ENCODE data around the gene CREB3L1.

The CREB3L1 gene

GRCh38 chr11:46271407-46271806 is 6.1 kb upstream of the CREB3L1 start:
- TF ChIP-seq REST (IDR thresholded peaks at IDR 0.05; ENCODE audit: low read depth) (no peak), EP300 (IDR thresholded peaks at IDR 0.05; ENCODE audit: borderline replicate concordance) (no peak), TEAD4 (IDR thresholded peaks at IDR 0.05) (no peak)

GRCh38 chr11:46271875-46272815 is 5.3 kb upstream of the CREB3L1 start:
- no peak for TF ChIP-seq RAD21 (IDR thresholded peaks at IDR 0.05; ENCODE audit: low read depth)
- TF ChIP-seq TCF12 (IDR thresholded peaks at IDR 0.05; ENCODE audit: low read depth), result no peak
- no peak for TF ChIP-seq TEAD4 (IDR thresholded peaks at IDR 0.05)
- TF ChIP-seq NFIC (IDR thresholded peaks at IDR 0.05), result no peak
- no peak for TF ChIP-seq CREB1 (IDR thresholded peaks at IDR 0.05; ENCODE audit: low read depth)
- TF ChIP-seq EP300 (IDR thresholded peaks at IDR 0.05; ENCODE audit: borderline replicate concordance), result no peak
- TF ChIP-seq CEBPB (IDR thresholded peaks at IDR 0.05), result no peak
- no peak for TF ChIP-seq ZBTB7A (IDR thresholded peaks at IDR 0.05; ENCODE audit: low read depth)
- TF ChIP-seq TAF1 (IDR thresholded peaks at IDR 0.05; ENCODE audit: low read depth), result no peak
- TF ChIP-seq REST (IDR thresholded peaks at IDR 0.05; ENCODE audit: low read depth), result no peak

GRCh38 chr11:46272816-46273427 is 4.5 kb upstream of the CREB3L1 start:
- no peak for TF ChIP-seq CREB1 (IDR thresholded peaks at IDR 0.05; ENCODE audit: low read depth)
- no peak for TF ChIP-seq YY1 (IDR thresholded peaks at IDR 0.05; ENCODE audit: low read depth)
- no peak for TF ChIP-seq EGR1 (IDR thresholded peaks at IDR 0.05)
- no peak for TF ChIP-seq RAD21 (IDR thresholded peaks at IDR 0.05; ENCODE audit: low read depth)
- TF ChIP-seq CEBPB (IDR thresholded peaks at IDR 0.05), result no peak
- no peak for TF ChIP-seq REST (IDR thresholded peaks at IDR 0.05; ENCODE audit: low read depth)
- no peak for TF ChIP-seq FOXM1 (IDR thresholded peaks at IDR 0.05; ENCODE audit: borderline replicate concordance, low read depth)
- TF ChIP-seq ZBTB7A (IDR thresholded peaks at IDR 0.05; ENCODE audit: low read depth), result no peak
- TF ChIP-seq NFIC (IDR thresholded peaks at IDR 0.05), result no peak
- no peak for TF ChIP-seq TEAD4 (IDR thresholded peaks at IDR 0.05)

GRCh38 chr11:46273511-46274205 is 3.8 kb upstream of the CREB3L1 start:
- no peak for TF ChIP-seq REST (IDR thresholded peaks at IDR 0.05; ENCODE audit: low read depth)
- TF ChIP-seq NFIC (IDR thresholded peaks at IDR 0.05), result no peak
- TF ChIP-seq EP300 (IDR thresholded peaks at IDR 0.05; ENCODE audit: borderline replicate concordance), result no peak
- TF ChIP-seq USF1 (IDR thresholded peaks at IDR 0.05), result no peak
- no peak for TF ChIP-seq CREB1 (IDR thresholded peaks at IDR 0.05; ENCODE audit: low read depth)
- no peak for TF ChIP-seq RAD21 (IDR thresholded peaks at IDR 0.05; ENCODE audit: low read depth)
- no peak for TF ChIP-seq ZBTB7A (IDR thresholded peaks at IDR 0.05; ENCODE audit: low read depth)
- no peak for TF ChIP-seq TEAD4 (IDR thresholded peaks at IDR 0.05)
- TF ChIP-seq FOXM1 (IDR thresholded peaks at IDR 0.05; ENCODE audit: borderline replicate concordance, low read depth), result no peak
- TF ChIP-seq TCF12 (IDR thresholded peaks at IDR 0.05; ENCODE audit: low read depth), result no peak
- TF ChIP-seq TAF1 (IDR thresholded peaks at IDR 0.05; ENCODE audit: low read depth), result no peak
- TF ChIP-seq CEBPB (IDR thresholded peaks at IDR 0.05), result no peak
- TF ChIP-seq EGR1 (IDR thresholded peaks at IDR 0.05), result no peak
- TF ChIP-seq YY1 (IDR thresholded peaks at IDR 0.05; ENCODE audit: low read depth), result no peak
- no peak for TF ChIP-seq MAX (IDR thresholded peaks at IDR 0.05)
